ENCODE data around the gene VPS4A. TPM values are rescaled to one million over a fixed set of nuclear protein-coding genes. Genes with fewer than 3 reads are reported as not detected.

VPS4A gene
- total and polyA plus RNA-seq, 2 donors (not counting 1 experiment from before 2014, with no cell fraction given), result 33.1 to 43.8 TPM

DNA sequence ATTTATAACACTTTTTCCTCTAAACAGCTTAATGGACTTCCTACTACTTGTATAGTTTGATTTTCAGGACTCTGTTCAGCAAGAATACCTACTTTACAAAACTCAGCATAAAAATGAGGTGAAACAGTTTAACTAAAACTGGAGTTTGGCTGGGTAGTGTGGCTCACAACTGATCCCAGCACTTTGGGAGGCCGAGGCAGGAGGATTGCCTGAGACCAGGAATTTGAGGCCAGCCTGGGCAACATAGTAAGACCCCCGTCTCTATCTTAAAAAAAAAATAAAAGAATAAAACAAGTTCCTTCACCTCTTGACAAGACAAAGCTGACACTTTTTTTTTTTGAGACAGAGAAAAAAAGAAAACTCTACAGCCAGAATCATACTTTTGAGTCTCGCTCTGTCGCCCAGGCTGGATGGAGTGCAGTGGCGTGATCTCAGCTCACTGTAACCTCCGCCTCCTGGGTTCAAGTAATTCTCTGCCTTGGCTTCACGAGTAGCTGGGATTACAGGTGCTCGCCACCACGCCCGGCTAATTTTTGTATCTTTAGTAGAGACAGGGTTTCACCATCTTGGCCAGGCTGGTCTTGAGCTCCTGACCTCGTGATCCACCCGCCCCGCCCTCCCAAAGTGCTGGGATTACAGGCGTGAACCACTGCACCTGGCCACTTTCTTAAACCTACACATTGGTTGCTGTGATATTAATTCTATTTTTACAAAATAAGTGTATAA lies 16.6 kb downstream of the VPS4A start:
- H3K9ac ChIP-seq (ENCODE audit: low read length), result no peak overlapping the region
- no peak for ATAC-seq (ENCODE audit: low read depth)
- no peak for DNase-seq
- CTCF ChIA-PET, result interaction anchor here (0.7 to 1.1 kb wide), 2 partner anchors 16 to 854 kb away, joined by 4 to 5 read pairs; no protein-coding TSS in a partner anchor
- Mint-ChIP-seq H3K4me3 (no peak overlapping the region), H3K9me3 (ENCODE audit: insufficient read depth) (no peaks in the 10 kb centered on the region), H3K27me3 (no peaks in the 10 kb centered on the region), H3K27ac (no peak overlapping the region), H3K4me1 (peaks cover 33% of the 10 kb centered on the region)
- no peak overlapping the region for H3K4me2 ChIP-seq (replicated peaks; ENCODE audit: low read depth, low read length, poor library complexity, severe bottlenecking)
- H3K36me3 ChIP-seq (replicated peaks in 1 of 2; ENCODE audit: control extremely low read depth in 1 of 2, control insufficient read depth in 1 of 2, extremely low read depth in 1 of 2, insufficient read depth in 2 of 2, low read length in 1 of 2), result peaks cover 1 to 47% of the 10 kb centered on the region in 2 experiments
- H3K27ac ChIP-seq (ENCODE audit: low read length in 2 of 2), result peak overlapping the region in 1 of 2 donors; percentile 16
- H3K4me1 ChIP-seq (ENCODE audit: control insufficient read depth in 2 of 2, insufficient read depth in 2 of 2, low read length in 2 of 2), result peaks cover 15 to 32% of the 10 kb centered on the region in 2 donors
- peaks cover 64% of the 10 kb centered on the region for H3K79me2 ChIP-seq (ENCODE audit: control insufficient read depth, insufficient read depth, low read length)
- H2AFZ ChIP-seq (ENCODE audit: insufficient read depth, low read depth, low read length, poor library complexity, severe bottlenecking), result no peak overlapping the region
- TF ChIP-seq, protein P1, sequence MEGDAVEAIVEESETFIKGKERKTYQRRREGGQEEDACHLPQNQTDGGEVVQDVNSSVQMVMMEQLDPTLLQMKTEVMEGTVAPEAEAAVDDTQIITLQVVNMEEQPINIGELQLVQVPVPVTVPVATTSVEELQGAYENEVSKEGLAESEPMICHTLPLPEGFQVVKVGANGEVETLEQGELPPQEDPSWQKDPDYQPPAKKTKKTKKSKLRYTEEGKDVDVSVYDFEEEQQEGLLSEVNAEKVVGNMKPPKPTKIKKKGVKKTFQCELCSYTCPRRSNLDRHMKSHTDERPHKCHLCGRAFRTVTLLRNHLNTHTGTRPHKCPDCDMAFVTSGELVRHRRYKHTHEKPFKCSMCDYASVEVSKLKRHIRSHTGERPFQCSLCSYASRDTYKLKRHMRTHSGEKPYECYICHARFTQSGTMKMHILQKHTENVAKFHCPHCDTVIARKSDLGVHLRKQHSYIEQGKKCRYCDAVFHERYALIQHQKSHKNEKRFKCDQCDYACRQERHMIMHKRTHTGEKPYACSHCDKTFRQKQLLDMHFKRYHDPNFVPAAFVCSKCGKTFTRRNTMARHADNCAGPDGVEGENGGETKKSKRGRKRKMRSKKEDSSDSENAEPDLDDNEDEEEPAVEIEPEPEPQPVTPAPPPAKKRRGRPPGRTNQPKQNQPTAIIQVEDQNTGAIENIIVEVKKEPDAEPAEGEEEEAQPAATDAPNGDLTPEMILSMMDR (IDR thresholded peaks at IDR 0.05), result no peak
- TF ChIP-seq EZH2 (IDR thresholded peaks at IDR 0.05; ENCODE audit: borderline replicate concordance, insufficient read depth, low read depth, low read length, poor library complexity, severe bottlenecking), result no peak
- H4K20me1 ChIP-seq (ENCODE audit: control insufficient read depth, insufficient read depth, low read length, poor library complexity, severe bottlenecking), result peaks cover 48% of the 10 kb centered on the region
- intact Hi-C loops (cut with micrococcal nuclease), result loop anchor here (1.0 kb wide), 1 partner anchor 15 kb away; no protein-coding TSS in a partner anchor
- no peaks in the 10 kb centered on the region for H3K27me3 ChIP-seq (replicated peaks in 1 of 4; ENCODE audit: control extremely low read depth in 1 of 4, control insufficient read depth in 3 of 4, insufficient read depth in 4 of 4, low read length in 3 of 4)
- H3K4me3 ChIP-seq (ENCODE audit: control extremely low read depth in 1 of 5, extremely low read depth in 1 of 5, insufficient read depth in 1 of 5, low read depth in 2 of 5, low read length in 4 of 5), result no peak overlapping the region
- POLR2A ChIA-PET, result interaction anchor here (0.7 kb wide), 1 partner anchor 137 kb away, joined by 9 read pairs; no protein-coding TSS in a partner anchor
- no peaks in the 10 kb centered on the region for H3K9me3 ChIP-seq (ENCODE audit: control extremely low read depth in 1 of 3, control insufficient read depth in 2 of 3, insufficient read depth in 1 of 3, low read length in 2 of 3)
- 97% methylated on average over 5 of the region's 14 CpGs for WGBS (ENCODE audit: insufficient coverage)

DNA sequence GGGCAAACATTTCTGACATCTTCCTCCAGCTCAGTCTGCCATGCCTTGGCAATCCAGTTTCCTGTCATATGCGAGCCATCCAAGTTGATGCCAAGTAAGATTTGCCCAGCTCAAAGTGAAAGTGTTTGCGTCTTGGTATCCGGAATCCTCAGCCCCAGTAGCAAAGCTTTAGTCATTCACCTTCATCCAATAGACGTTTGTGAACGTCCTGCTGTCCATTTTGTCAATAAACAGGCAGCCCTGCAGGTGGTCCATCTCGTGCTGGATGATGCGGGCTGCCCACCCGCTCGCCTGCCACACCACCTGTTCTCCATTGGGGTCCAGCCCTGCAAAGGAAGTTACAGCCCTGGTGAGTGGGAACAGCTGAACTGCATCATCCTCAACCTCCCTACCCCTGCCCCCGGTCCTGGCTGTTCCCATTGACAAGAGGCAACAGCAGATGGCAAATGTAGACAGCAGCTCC lies 17.7 kb downstream of the VPS4A start:
- Histone ChIP-seq H3K36me3 (replicated peaks in 1 of 2; ENCODE audit: control extremely low read depth in 1 of 2, control insufficient read depth in 1 of 2, extremely low read depth in 1 of 2, insufficient read depth in 2 of 2, low read length in 1 of 2) (peaks cover 1 to 48% of the 10 kb centered on the region in 2 experiments), H3K9ac (ENCODE audit: low read length) (no peak overlapping the region), H3K4me1 (ENCODE audit: control insufficient read depth in 2 of 2, insufficient read depth in 2 of 2, low read length in 2 of 2) (peaks cover 15 to 32% of the 10 kb centered on the region in 2 donors), H3K79me2 (ENCODE audit: control insufficient read depth, insufficient read depth, low read length) (peaks cover 71% of the 10 kb centered on the region), H3K27me3 (replicated peaks in 1 of 4; ENCODE audit: control extremely low read depth in 1 of 4, control insufficient read depth in 3 of 4, insufficient read depth in 4 of 4, low read length in 3 of 4) (no peaks in the 10 kb centered on the region), H3K4me3 (ENCODE audit: control extremely low read depth in 1 of 5, extremely low read depth in 1 of 5, insufficient read depth in 1 of 5, low read depth in 2 of 5, low read length in 4 of 5) (peak overlapping the region in 1 of 5 experiments; percentile 88), H4K20me1 (ENCODE audit: control insufficient read depth, insufficient read depth, low read length, poor library complexity, severe bottlenecking) (peaks cover 38% of the 10 kb centered on the region), H3K9me3 (ENCODE audit: control extremely low read depth in 1 of 3, control insufficient read depth in 2 of 3, insufficient read depth in 1 of 3, low read length in 2 of 3) (no peaks in the 10 kb centered on the region), H2AFZ (ENCODE audit: insufficient read depth, low read depth, low read length, poor library complexity, severe bottlenecking) (no peak overlapping the region), H3K27ac (ENCODE audit: low read length in 2 of 2) (no peak overlapping the region), H3K4me2 (replicated peaks; ENCODE audit: low read depth, low read length, poor library complexity, severe bottlenecking) (peak overlapping the region; percentile 83)
- intact Hi-C loops (cut with micrococcal nuclease), result no loop called here
- 75% methylated on average over 10 of the region's 10 CpGs for WGBS (ENCODE audit: insufficient coverage)
- Mint-ChIP-seq H3K27me3 (no peaks in the 10 kb centered on the region), H3K4me1 (peaks cover 35% of the 10 kb centered on the region), H3K27ac (peak overlapping the region; percentile 72), H3K4me3 (peak overlapping the region; percentile 76), H3K9me3 (ENCODE audit: insufficient read depth) (no peaks in the 10 kb centered on the region)
- ChIA-PET POLR2A (interaction anchor here (2.5 kb wide), 1 partner anchor 10 kb away, joined by 11 read pairs; the partner anchor contains the start of genes COG8 and NIP7), CTCF (interaction anchor here (0.7 to 1.2 kb wide), 3 partner anchors 10 to 23 kb away, joined by 3 to 5 read pairs (median 3); no protein-coding TSS in a partner anchor)
- TF ChIP-seq, protein P1 (IDR thresholded peaks at IDR 0.05), result no peak
- TF ChIP-seq EZH2 (IDR thresholded peaks at IDR 0.05; ENCODE audit: borderline replicate concordance, insufficient read depth, low read depth, low read length, poor library complexity, severe bottlenecking), result no peak
- DNase-seq (no peak), ATAC-seq (ENCODE audit: low read depth) (no peak)

Measured in B cell (primary cell).